Thyroid gland (tissue), 4 donors: ENCODE results near the gene SPI1. TPM values are rescaled to one million over a fixed set of nuclear protein-coding genes. Genes with fewer than 3 reads are reported as not detected.

Experiments
- DNase-seq, 2 donors: peaks; one replicate each; pipeline ENCODE4 v3.0.0-alpha.2; 2019
- H3K27ac ChIP-seq, 3 donors: fragments of 200-600 bp; sonication (generic); 1 replicate in 2 of 3; 2 replicates in 1 of 3; pipeline ENCODE4 v1.5.1; 2016 to 2019; ENCODE audit warnings: mild to moderate bottlenecking in 1 of 3, moderate library complexity in 1 of 3
- H3K27me3 ChIP-seq: fragments of 200-600 bp; sonication (generic); one replicate; pipeline ENCODE4 v1.5.1; 2019
- H3K36me3 ChIP-seq, 2 donors: fragments of 200-600 bp; sonication (generic); one replicate each; pipeline ENCODE4 v1.5.1; 2016 to 2019
- H3K4me1 ChIP-seq, 2 donors: fragments of 200-600 bp; sonication (generic); one replicate each; pipeline ENCODE4 v1.5.1; 2017 to 2019
- H3K4me3 ChIP-seq, 3 donors: fragments of 200-600 bp; sonication (generic); replicated peaks in 1 of 3; 1 replicate in 2 of 3; 2 replicates in 1 of 3; pipeline ENCODE4 v1.5.1; 2016; ENCODE audit warnings: mild to moderate bottlenecking in 1 of 3
- H3K9me3 ChIP-seq: fragments of 200-600 bp; sonication (generic); one replicate; pipeline ENCODE4 v1.5.1; 2017
- POLR2A ChIP-seq, 2 donors: fragments of 450-650 bp; IDR thresholded peaks; one replicate each; pipeline ENCODE4 v1.6.1; 2017; ENCODE audit warnings: antibody characterized with exemption in 2 of 2, mild to moderate bottlenecking in 2 of 2, moderate library complexity in 1 of 2
- WGBS, 2 donors: methylation state at CpG; one replicate each; pipeline ENCODE4 v1.1.5; 2017; 5-methylcytosine and 5-hydroxymethylcytosine counted together
- intact Hi-C: fragments of 100-400 bp; cut with DNase I; formaldehyde crosslinking; loops from one replicate; pipeline ENCODE4 v1.15.1; 2023
- total RNA-seq, 4 donors: library from RNA; depleted of rRNA; stranded (reverse); fragments of >200 nt; gene quantifications; one replicate each; pipeline ENCODE4 v1.2.3, GENCODE V29; 2016
- TF ChIP-seq, protein P1 (sequence below), 6 experiments: fragments of 200-600 bp in 3 of 6; fragments of 450-650 bp in 3 of 6; sonication (generic) in 3 of 6; IDR thresholded peaks; one replicate each; pipeline ENCODE4 v1.5.1; 2016 to 2019; ENCODE audit warnings: antibody characterized with exemption in 6 of 6, mild to moderate bottlenecking in 2 of 6, inconsistent platforms in 1 of 6, moderate library complexity in 1 of 6

The SPI1 gene
- total RNA-seq, 4 donors from 2014 or later: 4.8 to 18.0 (median 5.8) TPM

GRCh38 chr11:47354913-47355282 is 23.4 kb downstream of the SPI1 start:
- peak overlapping the region in 1 of 3 donors; percentile 64 for H3K27ac ChIP-seq
- H3K27me3 ChIP-seq: no peaks in the 10 kb centered on the region
- intact Hi-C loops: loop anchor here (5.0 to 10.0 kb wide), 3 partner anchors 178 to 470 kb away; partner anchors contain the start of gene ARFGAP2
- H3K4me1 ChIP-seq: peaks cover 4 to 7% of the 10 kb centered on the region in 2 donors
- no peaks in the 10 kb centered on the region for H3K9me3 ChIP-seq
- H3K36me3 ChIP-seq: no peaks in the 10 kb centered on the region
- DNase-seq: no peak
- TF ChIP-seq, protein P1, sequence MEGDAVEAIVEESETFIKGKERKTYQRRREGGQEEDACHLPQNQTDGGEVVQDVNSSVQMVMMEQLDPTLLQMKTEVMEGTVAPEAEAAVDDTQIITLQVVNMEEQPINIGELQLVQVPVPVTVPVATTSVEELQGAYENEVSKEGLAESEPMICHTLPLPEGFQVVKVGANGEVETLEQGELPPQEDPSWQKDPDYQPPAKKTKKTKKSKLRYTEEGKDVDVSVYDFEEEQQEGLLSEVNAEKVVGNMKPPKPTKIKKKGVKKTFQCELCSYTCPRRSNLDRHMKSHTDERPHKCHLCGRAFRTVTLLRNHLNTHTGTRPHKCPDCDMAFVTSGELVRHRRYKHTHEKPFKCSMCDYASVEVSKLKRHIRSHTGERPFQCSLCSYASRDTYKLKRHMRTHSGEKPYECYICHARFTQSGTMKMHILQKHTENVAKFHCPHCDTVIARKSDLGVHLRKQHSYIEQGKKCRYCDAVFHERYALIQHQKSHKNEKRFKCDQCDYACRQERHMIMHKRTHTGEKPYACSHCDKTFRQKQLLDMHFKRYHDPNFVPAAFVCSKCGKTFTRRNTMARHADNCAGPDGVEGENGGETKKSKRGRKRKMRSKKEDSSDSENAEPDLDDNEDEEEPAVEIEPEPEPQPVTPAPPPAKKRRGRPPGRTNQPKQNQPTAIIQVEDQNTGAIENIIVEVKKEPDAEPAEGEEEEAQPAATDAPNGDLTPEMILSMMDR (IDR thresholded peaks at IDR 0.05): no peak
- TF ChIP-seq POLR2A (IDR thresholded peaks at IDR 0.05): no peak
- WGBS, 2 donors: 7 to 31% methylated on average over 9 to 13 of the region's 32 CpGs
- peak overlapping the region in 1 of 3 donors; percentile 20 for H3K4me3 ChIP-seq

DNA sequence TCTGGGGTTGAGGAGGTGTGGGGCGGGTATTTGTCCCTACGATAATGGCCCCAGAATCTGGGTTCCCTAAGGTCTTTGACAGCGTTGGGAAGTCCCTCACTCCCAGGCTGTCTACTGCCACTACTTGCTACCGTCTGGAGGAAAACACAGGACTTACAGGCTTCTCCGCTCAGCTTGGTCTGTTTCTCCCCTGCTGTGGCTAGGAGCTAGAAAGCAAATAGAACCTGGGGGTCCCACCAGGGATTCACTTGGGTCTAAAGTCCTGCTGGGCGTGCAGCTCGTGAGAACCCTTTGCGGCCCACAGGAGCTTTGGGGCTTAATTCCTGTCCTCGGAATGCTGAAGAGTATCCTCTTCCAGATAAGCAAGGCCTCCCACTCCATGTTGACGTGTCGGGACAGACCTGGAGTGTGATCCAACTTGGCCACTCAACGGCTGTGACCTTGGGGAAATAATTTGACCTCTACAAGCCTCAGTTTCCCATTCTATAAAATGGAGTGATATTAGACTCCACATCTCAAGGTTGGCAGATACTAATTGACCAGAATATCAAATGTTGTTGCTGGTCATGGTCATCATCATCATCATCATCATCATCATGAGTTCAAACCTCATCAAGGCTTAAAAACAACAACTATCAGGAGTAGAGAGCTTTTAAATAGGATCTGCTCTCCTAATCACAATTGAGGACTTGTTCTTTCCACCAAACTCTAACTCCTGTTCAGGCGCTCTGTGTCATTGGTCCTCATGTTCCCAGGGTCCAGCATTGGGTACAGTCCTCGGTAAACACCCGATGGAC is 24.2 kb downstream of the SPI1 start:
- no peak for DNase-seq
- 92 to 94% methylated on average over 13 to 15 of the region's 15 CpGs for WGBS, 2 donors
- Histone ChIP-seq H3K27ac (peak overlapping the region in 1 of 3 donors; percentile 64), H3K4me1 (peaks cover 4 to 7% of the 10 kb centered on the region in 2 donors), H3K36me3 (no peaks in the 10 kb centered on the region), H3K4me3 (no peak overlapping the region), H3K9me3 (no peaks in the 10 kb centered on the region), H3K27me3 (no peaks in the 10 kb centered on the region)
- TF ChIP-seq POLR2A (IDR thresholded peaks at IDR 0.05): no peak
- TF ChIP-seq, protein P1 (IDR thresholded peaks at IDR 0.05): no peak
- intact Hi-C loops: loop anchor here (10.0 kb wide), 1 partner anchor 469 kb away; no protein-coding TSS in a partner anchor

- no peak for DNase-seq
- WGBS, 2 donors: 79 to 91% methylated on average over 5 of the region's 5 CpGs
- Histone ChIP-seq H3K4me1 (peaks cover 4 to 7% of the 10 kb centered on the region in 2 donors), H3K9me3 (no peaks in the 10 kb centered on the region), H3K27me3 (no peaks in the 10 kb centered on the region), H3K27ac (no peak within 1 kb of the TSS), H3K4me3 (no peak within 1 kb of the TSS), H3K36me3 (no peaks in the 10 kb centered on the region)
- TF ChIP-seq, protein P1 (IDR thresholded peaks at IDR 0.05): no peak
- no peak for TF ChIP-seq POLR2A (IDR thresholded peaks at IDR 0.05)
- intact Hi-C loops: loop anchor here (10.0 kb wide), 1 partner anchor 468 kb away; no protein-coding TSS in a partner anchor
These were observed 25.8 kb downstream of the SPI1 start, which contains the start of gene MYBPC3 for GRCh38 chr11:47352556-47352955. Gene MYBPC3 (minus strand): TSS chr11:47352702. CDS start chr11:47352647, 55 bp downstream.

DNA sequence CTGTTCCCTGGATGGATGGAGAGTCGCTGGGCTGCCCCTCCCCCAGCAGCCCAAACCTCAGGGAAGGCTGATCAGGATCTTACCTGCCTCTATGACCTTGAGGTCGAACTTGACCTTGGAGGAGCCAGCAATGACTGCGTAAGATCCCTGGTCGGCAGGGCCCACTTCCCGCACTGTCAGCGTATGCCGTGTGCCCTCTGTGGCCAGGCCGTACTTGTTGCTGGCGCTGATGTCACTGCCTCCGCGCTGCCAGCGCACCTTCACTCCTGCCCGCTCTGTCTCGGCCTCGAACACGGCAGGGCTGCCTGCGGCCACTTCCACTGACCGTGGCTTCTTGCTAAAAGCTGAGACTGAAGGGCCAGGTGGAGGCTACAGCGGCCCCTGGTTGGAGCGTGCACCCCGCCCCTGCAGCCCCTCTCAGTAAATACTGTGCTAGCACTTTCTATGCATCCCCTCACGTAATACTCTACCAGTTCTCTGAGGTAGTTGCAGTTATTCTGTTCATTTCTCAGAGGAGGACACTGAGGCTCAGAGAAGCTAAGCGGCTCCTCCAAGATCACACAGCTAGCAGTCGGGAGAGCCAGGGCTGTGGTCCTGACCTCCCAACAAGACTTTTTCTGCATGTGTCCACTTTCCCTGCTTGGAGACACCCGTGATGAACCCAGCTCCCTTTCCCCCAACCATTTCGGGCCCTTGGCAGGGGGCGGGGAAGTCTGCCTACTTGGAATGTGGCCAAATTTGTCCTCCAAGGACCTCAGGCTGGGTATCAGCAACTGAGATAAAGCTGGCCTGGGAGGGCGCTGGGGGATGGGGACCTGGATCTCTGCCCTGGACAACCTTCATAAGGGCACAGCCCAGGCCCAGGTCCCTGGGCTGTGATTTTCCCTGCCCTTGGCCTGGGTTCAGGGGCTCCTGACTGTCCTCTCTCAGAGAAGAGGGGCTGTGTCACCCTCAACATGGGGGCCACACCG is 26.9 kb downstream of the SPI1 start:
- H3K27me3 ChIP-seq: no peaks in the 10 kb centered on the region
- intact Hi-C loops: loop anchor here (10.0 kb wide), 1 partner anchor 467 kb away; no protein-coding TSS in a partner anchor
- H3K4me3 ChIP-seq: no peak overlapping the region
- H3K9me3 ChIP-seq: no peaks in the 10 kb centered on the region
- no peaks in the 10 kb centered on the region for H3K36me3 ChIP-seq
- peaks cover 4 to 7% of the 10 kb centered on the region in 2 donors for H3K4me1 ChIP-seq
- no peak for TF ChIP-seq POLR2A (IDR thresholded peaks at IDR 0.05)
- TF ChIP-seq, protein P1 (IDR thresholded peaks at IDR 0.05): no peak
- H3K27ac ChIP-seq: no peak overlapping the region
- DNase-seq: no peak
- 84 to 85% methylated on average over 21 to 27 of the region's 29 CpGs for WGBS, 2 donors
